Measurements from ENCODE around the gene AQP12A. TPM values are rescaled to one million over a fixed set of nuclear protein-coding genes. Genes with fewer than 3 reads are reported as not detected.

AQP12A gene
- total RNA-seq, 1 donor = not detected

DNA sequence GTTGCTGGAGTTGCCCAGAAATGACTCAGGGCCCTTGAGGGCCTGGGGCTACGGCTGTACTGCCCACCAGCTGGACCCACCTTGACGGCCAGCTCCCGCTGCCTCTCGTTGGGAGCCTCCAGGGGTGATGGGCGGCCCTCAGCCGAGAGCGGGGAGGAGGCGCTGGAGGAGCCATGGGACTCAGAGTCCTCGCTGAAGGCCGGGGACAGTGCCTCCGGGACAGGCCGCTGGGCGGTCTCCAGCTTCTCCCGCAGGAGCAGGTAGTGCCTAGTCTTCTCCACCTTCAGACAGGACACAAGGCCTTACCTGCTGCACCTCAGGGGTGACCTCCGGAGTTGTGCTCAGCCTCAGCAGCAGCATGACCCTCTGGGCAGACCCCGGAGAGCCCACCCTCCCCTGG lies 30.7 kb downstream of the AQP12A start:
- no peak overlapping the region for H3K4me3 ChIP-seq (ENCODE audit: low read depth, low read length)
- no peak for DNase-seq (ENCODE audit: low read depth)
- TF ChIP-seq CTCF (IDR thresholded peaks at IDR 0.05; ENCODE audit: insufficient read depth, low read depth, low read length) = no peak

GRCh38 chr2:240722796-240723735 lies 31.4 kb downstream of the AQP12A start:
- H3K4me3 ChIP-seq (ENCODE audit: low read depth, low read length) = no peak overlapping the region
- DNase-seq (ENCODE audit: low read depth) = no peak
- TF ChIP-seq CTCF (IDR thresholded peaks at IDR 0.05; ENCODE audit: insufficient read depth, low read depth, low read length) = no peak

GRCh38 chr2:240723851-240724250 lies 32.2 kb downstream of the AQP12A start:
- TF ChIP-seq CTCF (IDR thresholded peaks at IDR 0.05; ENCODE audit: insufficient read depth, low read depth, low read length) = no peak
- H3K4me3 ChIP-seq (ENCODE audit: low read depth, low read length) = no peak overlapping the region
- no peak for DNase-seq (ENCODE audit: low read depth)

- H3K4me3 ChIP-seq (ENCODE audit: low read depth, low read length) = no peak overlapping the region
- no peak for TF ChIP-seq CTCF (IDR thresholded peaks at IDR 0.05; ENCODE audit: insufficient read depth, low read depth, low read length)
- no peak for DNase-seq (ENCODE audit: low read depth)
Observed at GRCh38 chr2:240724431-240724830, 32.8 kb downstream of the AQP12A start.

DNA sequence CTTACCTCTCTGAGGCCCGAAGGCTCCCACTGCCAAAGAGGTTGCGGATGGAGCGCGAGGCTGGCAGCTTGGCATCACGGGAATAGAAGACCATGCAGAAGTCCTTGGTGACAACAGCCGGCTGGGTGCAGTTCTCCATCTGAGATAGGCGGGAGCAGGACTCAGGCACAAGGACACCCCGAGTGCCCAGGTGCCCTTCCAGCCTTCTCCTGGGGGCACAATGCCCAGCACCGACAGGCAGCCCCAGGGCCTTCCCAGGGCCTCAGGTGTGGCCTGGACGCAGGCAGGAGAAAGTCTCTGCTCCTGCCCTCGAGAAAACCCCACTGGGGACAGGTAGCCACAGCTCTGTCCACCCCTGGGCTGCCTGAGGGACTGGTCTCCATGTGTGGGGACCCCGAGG lies 33.6 kb downstream of the AQP12A start:
- no peak for TF ChIP-seq CTCF (IDR thresholded peaks at IDR 0.05; ENCODE audit: insufficient read depth, low read depth, low read length)
- H3K4me3 ChIP-seq (ENCODE audit: low read depth, low read length) = no peak overlapping the region
- no peak for DNase-seq (ENCODE audit: low read depth)

DNA sequence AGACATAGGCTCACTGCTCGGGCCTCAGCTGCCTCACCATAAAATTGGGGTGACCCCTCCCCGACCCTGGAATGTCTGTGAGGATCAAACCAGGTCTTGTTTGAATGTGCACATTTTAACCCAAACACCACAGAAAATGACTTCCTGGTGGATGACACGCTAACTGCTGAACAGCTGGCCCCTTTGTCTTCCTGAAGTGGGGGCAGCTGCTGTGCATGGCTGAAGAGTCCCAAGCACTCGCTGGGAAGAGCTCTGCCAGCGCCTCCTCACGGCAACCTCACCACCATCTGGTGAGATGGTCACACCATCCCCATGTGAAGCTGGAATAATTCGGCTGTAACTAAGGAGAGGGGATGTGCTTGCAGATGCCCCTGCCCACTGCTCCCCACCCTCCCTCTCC lies 34.0 kb downstream of the AQP12A start:
- no peak for DNase-seq (ENCODE audit: low read depth)
- H3K4me3 ChIP-seq (ENCODE audit: low read depth, low read length) = no peak overlapping the region
- no peak for TF ChIP-seq CTCF (IDR thresholded peaks at IDR 0.05; ENCODE audit: insufficient read depth, low read depth, low read length)
